ENCODE results near the gene SLC6A7. TPM values are rescaled to one million over a fixed set of nuclear protein-coding genes. Genes with fewer than 3 reads are reported as not detected.

SLC6A7 gene
- total RNA-seq, 1 donor: not detected

DNA sequence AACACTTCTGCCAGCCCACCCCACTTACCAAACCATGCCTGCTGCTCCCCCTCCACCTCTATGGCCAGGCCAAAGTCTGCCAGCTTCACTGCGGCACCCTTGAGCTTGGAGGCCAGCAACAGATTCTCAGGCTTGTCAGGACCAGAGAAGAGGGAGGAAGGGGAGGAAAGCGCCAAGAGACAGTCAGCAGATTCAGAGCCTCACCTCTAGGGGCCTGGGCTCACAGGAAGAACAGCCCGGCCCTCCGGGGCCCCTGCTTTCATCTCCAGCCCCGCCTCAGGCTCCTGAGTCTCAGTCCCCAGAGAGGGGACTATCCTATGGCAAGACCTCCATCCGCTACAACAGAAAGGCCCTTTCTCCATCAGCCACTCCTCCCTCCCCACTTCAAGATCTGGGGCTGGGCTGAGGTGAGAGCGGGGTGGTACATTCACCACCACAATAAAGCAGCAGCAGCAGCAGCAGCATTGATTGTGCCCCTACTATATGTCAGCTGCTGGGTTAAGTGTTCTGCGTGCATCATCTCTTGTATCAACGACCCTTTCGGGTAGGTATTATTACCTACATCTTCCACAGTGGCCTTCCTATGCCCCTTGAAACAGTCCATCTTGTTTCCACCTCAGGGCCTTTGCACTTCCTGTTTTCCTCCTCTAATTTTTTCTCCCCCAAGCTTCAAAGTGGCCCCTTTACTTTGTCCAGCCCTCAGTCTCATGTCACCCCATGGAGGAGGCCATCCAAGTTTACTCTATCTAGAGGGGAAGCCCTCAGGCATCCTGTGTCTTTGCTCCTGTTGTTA is 63.8 kb downstream of the SLC6A7 start:
- Histone ChIP-seq H3K4me2 (ENCODE audit: insufficient read depth, low read length) (no peak overlapping the region), H3K4me3 (ENCODE audit: insufficient read depth, low read length) (no peak overlapping the region), H3K4me1 (ENCODE audit: insufficient read depth, low read length) (no peaks in the 10 kb centered on the region), H3K79me2 (ENCODE audit: insufficient read depth, low read length) (no peaks in the 10 kb centered on the region), H4K20me1 (ENCODE audit: insufficient read depth, low read length) (no peaks in the 10 kb centered on the region), H3K36me3 (ENCODE audit: insufficient read depth, low read length) (no peaks in the 10 kb centered on the region), H3K27ac (ENCODE audit: low read depth, low read length) (no peak overlapping the region), H2AFZ (ENCODE audit: low read length) (no peak overlapping the region), H3K9me3 (ENCODE audit: low read depth, low read length) (no peaks in the 10 kb centered on the region), H3K27me3 (ENCODE audit: insufficient read depth, low read length) (no peaks in the 10 kb centered on the region)
- no peak for DNase-seq (ENCODE audit: insufficient read length, low spot score, missing footprints)
- TF ChIP-seq, protein P1, sequence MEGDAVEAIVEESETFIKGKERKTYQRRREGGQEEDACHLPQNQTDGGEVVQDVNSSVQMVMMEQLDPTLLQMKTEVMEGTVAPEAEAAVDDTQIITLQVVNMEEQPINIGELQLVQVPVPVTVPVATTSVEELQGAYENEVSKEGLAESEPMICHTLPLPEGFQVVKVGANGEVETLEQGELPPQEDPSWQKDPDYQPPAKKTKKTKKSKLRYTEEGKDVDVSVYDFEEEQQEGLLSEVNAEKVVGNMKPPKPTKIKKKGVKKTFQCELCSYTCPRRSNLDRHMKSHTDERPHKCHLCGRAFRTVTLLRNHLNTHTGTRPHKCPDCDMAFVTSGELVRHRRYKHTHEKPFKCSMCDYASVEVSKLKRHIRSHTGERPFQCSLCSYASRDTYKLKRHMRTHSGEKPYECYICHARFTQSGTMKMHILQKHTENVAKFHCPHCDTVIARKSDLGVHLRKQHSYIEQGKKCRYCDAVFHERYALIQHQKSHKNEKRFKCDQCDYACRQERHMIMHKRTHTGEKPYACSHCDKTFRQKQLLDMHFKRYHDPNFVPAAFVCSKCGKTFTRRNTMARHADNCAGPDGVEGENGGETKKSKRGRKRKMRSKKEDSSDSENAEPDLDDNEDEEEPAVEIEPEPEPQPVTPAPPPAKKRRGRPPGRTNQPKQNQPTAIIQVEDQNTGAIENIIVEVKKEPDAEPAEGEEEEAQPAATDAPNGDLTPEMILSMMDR (IDR thresholded peaks at IDR 0.05; ENCODE audit: extremely low read depth, low read depth, low read length): no peak

DNA sequence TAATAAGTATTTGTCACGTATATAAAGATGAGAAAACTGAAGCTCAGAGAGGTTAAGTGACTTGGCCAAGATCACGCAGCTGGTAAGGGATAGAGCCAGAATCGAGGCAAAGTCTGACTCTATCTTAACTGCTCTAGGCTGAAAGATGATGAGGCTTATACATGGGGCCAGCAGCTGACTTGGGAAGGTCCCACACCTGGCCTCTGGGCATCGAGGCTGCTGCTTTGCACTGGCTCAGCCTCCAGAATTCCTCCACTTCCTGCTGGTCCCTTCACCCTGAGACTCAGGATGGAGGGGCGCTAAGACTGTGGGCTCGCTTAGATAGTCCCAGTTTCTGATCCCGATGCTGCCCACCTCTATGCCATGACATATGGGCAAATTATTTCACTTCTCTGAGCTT is 64.5 kb downstream of the SLC6A7 start:
- no peak overlapping the region for H3K27ac ChIP-seq (ENCODE audit: low read depth, low read length)
- H3K4me3 ChIP-seq (ENCODE audit: insufficient read depth, low read length): no peak overlapping the region
- H3K27me3 ChIP-seq (ENCODE audit: insufficient read depth, low read length): no peaks in the 10 kb centered on the region
- no peak overlapping the region for H2AFZ ChIP-seq (ENCODE audit: low read length)
- no peaks in the 10 kb centered on the region for H3K79me2 ChIP-seq (ENCODE audit: insufficient read depth, low read length)
- no peak for DNase-seq (ENCODE audit: insufficient read length, low spot score, missing footprints)
- H3K4me2 ChIP-seq (ENCODE audit: insufficient read depth, low read length): no peak overlapping the region
- no peaks in the 10 kb centered on the region for H3K9me3 ChIP-seq (ENCODE audit: low read depth, low read length)
- no peaks in the 10 kb centered on the region for H3K36me3 ChIP-seq (ENCODE audit: insufficient read depth, low read length)
- no peaks in the 10 kb centered on the region for H4K20me1 ChIP-seq (ENCODE audit: insufficient read depth, low read length)
- TF ChIP-seq, protein P1 (IDR thresholded peaks at IDR 0.05; ENCODE audit: extremely low read depth, low read depth, low read length): no peak
- no peaks in the 10 kb centered on the region for H3K4me1 ChIP-seq (ENCODE audit: insufficient read depth, low read length)

DNA sequence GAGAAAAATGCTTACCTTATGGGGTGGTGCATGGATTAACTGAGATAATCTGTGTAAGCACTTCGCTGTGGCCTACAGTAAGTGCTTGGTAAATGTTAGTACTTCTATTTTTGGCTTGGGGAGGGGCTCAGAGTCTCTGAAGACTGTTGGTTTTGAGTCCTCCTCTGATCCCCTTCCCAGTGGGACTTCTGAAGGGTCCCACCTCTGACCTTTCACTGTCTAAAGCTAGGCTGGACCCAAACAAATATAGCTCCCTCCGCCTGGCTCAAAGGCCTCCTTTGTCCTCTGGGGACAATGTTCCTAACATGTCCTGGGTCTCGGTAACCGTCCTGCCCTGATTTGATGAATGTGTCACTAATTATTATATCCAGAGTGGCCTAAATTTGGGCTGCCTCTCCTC is 64.9 kb downstream of the SLC6A7 start:
- Histone ChIP-seq H3K27me3 (ENCODE audit: insufficient read depth, low read length) (no peaks in the 10 kb centered on the region), H3K9me3 (ENCODE audit: low read depth, low read length) (no peaks in the 10 kb centered on the region), H3K79me2 (ENCODE audit: insufficient read depth, low read length) (no peaks in the 10 kb centered on the region), H4K20me1 (ENCODE audit: insufficient read depth, low read length) (no peaks in the 10 kb centered on the region), H3K36me3 (ENCODE audit: insufficient read depth, low read length) (no peaks in the 10 kb centered on the region), H3K27ac (ENCODE audit: low read depth, low read length) (no peak overlapping the region), H3K4me2 (ENCODE audit: insufficient read depth, low read length) (no peak overlapping the region), H2AFZ (ENCODE audit: low read length) (no peak overlapping the region), H3K4me1 (ENCODE audit: insufficient read depth, low read length) (no peaks in the 10 kb centered on the region), H3K4me3 (ENCODE audit: insufficient read depth, low read length) (no peak overlapping the region)
- no peak for DNase-seq (ENCODE audit: insufficient read length, low spot score, missing footprints)
- TF ChIP-seq, protein P1 (IDR thresholded peaks at IDR 0.05; ENCODE audit: extremely low read depth, low read depth, low read length): no peak

DNA sequence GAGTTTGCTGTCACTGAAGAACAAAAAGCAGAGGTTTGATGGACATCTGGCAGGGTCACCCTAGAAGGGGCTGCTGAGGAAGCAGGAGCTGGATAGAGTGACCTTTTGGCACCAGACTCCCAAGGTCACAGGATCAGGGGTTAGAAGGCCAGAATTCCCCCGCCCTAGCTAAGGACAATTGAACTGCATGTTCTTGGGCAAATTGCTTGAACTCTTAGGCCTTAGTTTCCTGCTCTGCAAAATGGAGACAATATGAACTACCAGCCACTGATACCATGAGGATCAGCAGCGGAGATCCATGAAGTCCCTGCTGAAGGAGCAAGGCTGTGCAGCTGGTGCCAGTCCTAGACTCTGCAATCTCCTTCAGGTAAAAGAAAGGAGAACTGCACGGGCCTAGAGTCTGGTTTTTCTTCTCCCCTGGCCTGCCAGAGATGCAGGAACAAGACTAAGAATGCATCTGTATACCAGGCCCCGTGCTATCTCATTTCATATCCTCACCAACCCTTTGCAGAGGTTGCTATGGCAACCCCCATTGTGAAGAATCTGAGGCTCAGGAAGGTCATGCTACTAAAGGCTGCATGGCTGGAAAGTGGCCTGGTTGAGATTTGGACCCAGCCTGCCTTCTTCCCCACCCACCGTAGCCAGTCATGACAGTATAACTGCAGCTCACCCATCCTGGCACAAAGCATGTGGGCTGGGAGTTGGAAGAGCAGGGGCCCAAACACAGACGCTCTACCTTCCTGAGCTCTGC is 66.0 kb downstream of the SLC6A7 start:
- Histone ChIP-seq H3K79me2 (ENCODE audit: insufficient read depth, low read length) (no peaks in the 10 kb centered on the region), H3K27me3 (ENCODE audit: insufficient read depth, low read length) (no peaks in the 10 kb centered on the region), H3K4me3 (ENCODE audit: insufficient read depth, low read length) (no peak overlapping the region), H4K20me1 (ENCODE audit: insufficient read depth, low read length) (no peaks in the 10 kb centered on the region), H3K4me1 (ENCODE audit: insufficient read depth, low read length) (no peaks in the 10 kb centered on the region), H3K27ac (ENCODE audit: low read depth, low read length) (no peak overlapping the region), H3K4me2 (ENCODE audit: insufficient read depth, low read length) (no peak overlapping the region), H3K36me3 (ENCODE audit: insufficient read depth, low read length) (no peaks in the 10 kb centered on the region), H3K9me3 (ENCODE audit: low read depth, low read length) (no peaks in the 10 kb centered on the region), H2AFZ (ENCODE audit: low read length) (no peak overlapping the region)
- DNase-seq (ENCODE audit: insufficient read length, low spot score, missing footprints): peak; percentile 14
- TF ChIP-seq, protein P1 (IDR thresholded peaks at IDR 0.05; ENCODE audit: extremely low read depth, low read depth, low read length): no peak
